ENCODE data around the gene TDRD9.
A peak's percentile ranks its signal among the peaks of the same experiment; 100 is the strongest.
"Not testable (repeated sequence)": the region's sequence is repeated elsewhere in the genome, so short reads cannot be mapped to it uniquely, and the experiment has no call there.

Gene TDRD9

GRCh38 chr14:103892247-103892646 lies 36.0 kb upstream of the TDRD9 start:
- DNase-seq (ENCODE audit: low spot score) = no peak

GRCh38 chr14:103894034-103894722 lies 34.1 kb upstream of the TDRD9 start:
- DNase-seq (ENCODE audit: low spot score) = no peak

GRCh38 chr14:103894723-103895059 lies 33.6 kb upstream of the TDRD9 start:
- DNase-seq (ENCODE audit: low spot score) = no peak

- DNase-seq (ENCODE audit: low spot score) = no peak
Measured at GRCh38 chr14:103896578-103896977, 31.7 kb upstream of the TDRD9 start.

DNA sequence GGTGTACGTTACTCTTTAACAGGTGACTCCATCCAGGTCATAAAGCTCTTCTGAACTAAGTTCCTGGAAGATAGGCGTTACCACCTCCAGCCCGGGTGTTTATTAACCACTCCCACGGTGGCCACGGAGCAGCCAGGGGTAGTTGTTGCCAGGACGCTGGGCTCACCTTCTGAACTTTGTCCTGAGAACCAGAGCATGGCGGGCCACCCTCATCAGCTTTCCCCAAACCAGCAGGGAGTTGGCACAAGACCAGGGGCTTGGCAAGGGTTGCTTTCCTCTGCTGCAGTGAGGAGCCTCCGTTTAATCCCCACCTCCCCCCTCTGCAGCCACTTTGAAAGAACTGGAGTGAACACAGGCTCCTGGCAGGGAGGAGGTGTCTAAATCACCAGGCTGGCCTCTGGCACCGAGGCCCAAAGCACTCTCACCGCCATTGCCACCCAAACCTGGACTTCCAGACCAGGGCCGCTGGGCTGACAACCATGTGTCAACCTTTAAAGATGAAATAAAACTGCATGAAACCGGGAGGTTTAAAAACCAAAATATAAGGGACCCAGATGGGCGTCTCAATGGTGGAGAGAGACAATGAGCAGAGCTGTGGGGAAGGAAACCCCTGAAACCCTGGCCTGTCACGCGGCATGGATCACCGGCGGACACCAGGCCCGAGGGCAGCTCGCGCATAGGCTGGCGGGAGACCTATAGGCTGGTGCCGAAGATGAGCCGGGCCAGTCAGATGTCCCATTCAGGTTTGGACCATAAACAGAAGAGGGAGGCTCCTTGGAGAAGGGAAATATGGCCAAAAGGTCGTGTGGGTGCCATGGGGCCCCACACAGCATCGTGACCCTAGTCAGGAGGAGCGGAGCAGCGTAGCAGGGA lies 30.9 kb upstream of the TDRD9 start:
- DNase-seq (ENCODE audit: low spot score) = no peak

DNA sequence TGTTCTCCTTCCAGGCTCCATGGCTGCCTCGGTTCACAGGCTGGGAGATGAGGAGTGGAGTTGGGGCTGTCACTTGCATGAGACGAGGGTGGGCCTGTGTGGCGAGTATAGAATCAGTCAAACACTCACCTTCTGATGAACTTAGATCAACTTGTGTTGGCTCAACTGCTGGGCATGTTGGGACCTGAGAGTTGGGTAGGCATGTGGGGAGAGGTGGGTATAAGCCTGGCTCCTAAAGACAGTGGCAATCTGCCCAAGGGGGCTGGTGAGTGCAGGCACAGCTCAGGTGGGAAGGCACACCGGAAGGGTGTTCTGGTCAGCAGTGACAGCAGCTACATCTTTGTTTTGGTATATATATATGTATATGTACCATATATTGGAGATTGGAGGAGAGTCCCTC lies 30.1 kb upstream of the TDRD9 start:
- DNase-seq (ENCODE audit: low spot score) = no peak

- no peak for DNase-seq (ENCODE audit: low spot score)
Measured at GRCh38 chr14:103898711-103899110, 29.5 kb upstream of the TDRD9 start.

DNA sequence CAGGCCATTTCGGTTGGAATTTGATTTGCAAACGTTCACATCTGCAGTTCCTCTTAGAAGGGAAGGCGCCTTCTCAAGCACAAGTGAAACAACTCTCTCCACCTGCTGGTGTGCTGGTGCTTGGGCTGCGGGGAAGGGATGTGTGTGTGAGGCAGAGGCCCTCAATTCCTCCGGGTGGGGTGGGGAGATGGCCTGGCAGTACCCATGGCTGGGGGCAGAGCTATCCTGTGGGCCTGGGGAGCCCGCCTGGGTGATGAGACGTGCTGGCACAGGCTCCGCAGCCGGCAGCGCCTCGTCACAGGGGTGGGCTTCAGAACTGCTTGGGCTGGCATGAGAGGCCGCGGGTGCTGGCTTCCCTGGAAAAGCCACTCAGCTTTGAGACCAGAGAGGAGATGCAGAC lies 28.9 kb upstream of the TDRD9 start:
- DNase-seq (ENCODE audit: low spot score) = no peak

DNA sequence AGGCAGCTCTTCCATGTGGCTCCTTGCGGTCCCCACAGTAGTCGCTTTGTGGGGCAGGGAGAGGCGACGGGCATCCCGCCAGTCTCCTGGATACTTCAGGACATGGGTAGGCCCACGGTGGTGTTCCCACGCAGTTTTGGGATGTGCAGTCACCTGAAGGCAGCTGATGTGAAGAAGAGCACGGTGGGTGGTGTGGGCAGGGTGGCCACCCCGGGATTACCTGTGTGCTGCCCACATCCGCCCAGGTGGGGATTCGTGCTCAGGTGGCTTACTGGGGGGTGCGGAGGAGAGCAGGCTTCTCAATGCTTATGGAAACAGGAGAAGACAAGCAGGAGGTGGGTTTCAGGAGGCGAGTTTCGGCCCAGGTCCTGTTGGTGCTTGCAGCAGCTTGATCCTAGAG lies 28.4 kb upstream of the TDRD9 start:
- no peak for DNase-seq (ENCODE audit: low spot score)

- no peak for DNase-seq (ENCODE audit: low spot score)
Measured at GRCh38 chr14:103904493-103905107, 23.7 kb upstream of the TDRD9 start.

GRCh38 chr14:103905842-103906456 lies 22.3 kb upstream of the TDRD9 start:
- DNase-seq (ENCODE audit: low spot score) = peak; percentile 18

DNA sequence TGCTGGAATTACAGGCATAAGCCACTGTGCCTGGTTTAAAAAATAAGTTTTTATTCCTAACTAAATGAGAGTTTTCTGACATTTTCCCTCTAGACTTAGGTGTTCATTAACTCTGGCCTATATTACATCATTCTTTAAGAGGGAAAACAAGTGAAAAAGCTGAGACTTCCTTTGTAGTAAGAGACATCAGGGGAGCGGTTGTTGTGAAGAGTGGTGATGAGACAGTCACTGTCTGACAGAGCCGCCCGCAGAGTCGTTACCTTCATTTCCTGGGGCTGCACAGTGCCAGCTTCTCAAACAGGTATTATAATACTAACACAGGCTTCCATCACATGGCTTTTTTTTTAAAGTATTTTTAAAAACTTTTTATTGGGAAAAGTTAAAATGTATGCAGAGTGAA lies 19.7 kb upstream of the TDRD9 start:
- peak; percentile 52 for DNase-seq (ENCODE audit: low spot score)

DNA sequence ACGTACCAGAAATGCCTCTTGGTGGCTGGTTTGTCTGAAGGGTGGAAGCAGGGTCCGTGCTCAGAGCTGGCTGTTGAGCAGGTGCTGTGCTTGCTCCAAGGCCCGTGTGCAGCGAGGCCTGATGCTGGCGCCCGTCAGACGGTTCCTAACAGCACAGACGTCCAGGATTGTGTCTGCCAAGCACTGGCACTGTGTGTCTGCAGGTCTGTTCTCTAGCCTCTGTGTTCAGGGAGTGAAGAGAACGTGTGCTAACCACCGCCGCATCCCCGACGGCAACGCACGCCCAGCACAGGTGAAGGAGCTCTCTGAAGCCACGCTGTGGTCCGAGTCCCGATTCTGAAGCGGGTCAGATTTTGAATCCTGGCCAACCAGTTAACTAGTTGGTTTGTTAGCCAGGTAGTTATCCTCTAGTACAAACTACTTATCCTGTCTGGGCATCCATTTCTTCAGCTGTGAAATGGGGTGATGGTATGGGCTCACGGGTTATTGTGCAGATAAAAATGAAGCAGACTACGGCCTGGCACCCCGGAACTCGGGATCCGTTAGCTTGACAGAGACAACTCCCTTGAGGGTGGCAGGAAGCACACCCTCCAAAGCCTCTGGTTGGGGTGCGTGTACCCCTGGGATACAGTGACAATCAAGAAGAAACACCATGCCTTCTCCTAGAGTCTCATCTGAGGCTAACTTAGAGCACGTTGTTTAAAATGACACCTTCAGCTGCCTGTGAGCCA lies 18.6 kb upstream of the TDRD9 start:
- DNase-seq (ENCODE audit: low spot score) = no peak

- DNase-seq (ENCODE audit: low spot score) = peak; percentile 74
Measured at GRCh38 chr14:103910262-103910935, 17.9 kb upstream of the TDRD9 start.

GRCh38 chr14:103910984-103911383 lies 17.3 kb upstream of the TDRD9 start:
- DNase-seq (ENCODE audit: low spot score) = no peak

DNA sequence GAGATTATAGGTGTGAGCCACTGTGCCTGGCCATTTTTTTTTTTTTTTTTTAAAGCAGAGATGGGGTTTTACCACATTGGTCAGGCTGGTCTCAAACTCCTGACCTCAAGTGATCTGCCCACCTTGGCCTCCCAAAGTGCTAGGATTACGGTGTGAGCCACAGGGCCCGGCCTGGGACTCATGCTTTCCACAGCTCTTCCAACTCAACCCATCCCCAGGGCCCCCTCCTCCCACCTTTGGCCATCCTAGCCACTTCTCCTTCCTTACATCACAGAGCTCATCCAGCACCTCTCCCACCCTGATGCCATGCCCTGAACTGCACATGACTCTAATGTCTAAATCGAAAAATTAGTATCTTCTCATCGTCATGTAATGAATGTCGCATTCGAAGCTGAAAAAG lies 12.6 kb upstream of the TDRD9 start:
- DNase-seq (ENCODE audit: low spot score) = no peak

GRCh38 chr14:103916636-103917262 lies 11.5 kb upstream of the TDRD9 start:
- DNase-seq (ENCODE audit: low spot score) = no peak

DNA sequence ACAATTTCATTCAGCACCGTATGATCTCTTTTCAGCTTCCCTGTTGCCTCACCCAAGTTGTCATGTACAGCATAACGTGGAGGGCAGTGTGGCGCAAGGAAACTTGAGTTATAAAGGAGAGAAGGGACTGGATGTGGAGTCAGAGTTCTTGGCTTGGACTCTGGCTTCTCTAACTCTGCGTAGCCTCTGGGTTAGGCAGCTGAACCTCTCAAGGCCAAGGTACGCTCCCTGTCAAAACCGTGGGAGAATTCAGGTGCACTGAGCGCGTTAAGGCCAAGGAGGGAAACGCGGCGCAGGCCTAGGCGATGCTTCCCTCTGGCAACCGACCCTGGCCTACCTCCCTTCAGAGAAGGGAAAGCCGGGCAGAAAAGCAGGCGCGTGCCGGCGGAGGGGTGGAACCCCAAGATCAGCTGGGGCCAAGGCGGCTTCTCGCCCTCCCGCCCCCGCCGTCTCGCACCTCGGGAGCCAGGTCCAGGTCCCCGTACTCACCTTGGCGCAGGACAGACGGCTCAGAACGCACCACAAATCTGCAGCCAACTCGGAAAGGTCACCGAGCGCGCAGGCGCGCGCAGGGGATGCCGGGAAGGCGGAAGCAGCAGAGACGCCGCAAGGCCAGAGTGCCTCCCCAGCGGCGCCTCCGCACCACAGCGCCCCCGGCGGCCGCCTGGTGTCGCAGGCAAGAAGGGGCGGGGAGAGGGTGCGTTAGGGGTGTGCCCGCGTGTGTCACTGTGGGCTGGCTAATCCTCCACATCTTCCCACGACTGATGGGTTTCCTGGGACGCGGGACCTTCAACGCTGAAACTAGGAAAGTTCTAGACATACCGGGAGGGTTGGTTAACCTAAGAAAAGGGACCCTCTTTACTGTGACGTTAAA lies 7.0 kb upstream of the TDRD9 start:
- peak; percentile 93 for DNase-seq (ENCODE audit: low spot score)

DNA sequence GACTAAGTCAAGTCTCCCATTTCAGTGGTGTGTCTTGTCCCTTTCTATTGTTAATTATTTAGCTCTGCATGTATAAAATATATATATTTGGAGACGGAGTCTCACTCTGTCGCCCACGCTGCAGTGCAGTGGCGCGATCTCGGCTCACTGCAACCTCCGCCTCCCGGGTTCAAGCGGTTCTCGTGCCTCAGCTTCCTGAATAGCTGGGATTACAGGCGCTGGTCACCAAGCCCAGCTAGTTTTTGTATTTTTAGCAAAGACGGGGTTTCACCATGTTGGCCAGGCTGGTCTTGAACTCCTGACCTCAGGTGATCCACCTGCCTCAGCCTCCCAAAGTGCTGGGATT lies 6.4 kb upstream of the TDRD9 start:
- DNase-seq (ENCODE audit: low spot score) = not testable (repeated sequence)

DNA sequence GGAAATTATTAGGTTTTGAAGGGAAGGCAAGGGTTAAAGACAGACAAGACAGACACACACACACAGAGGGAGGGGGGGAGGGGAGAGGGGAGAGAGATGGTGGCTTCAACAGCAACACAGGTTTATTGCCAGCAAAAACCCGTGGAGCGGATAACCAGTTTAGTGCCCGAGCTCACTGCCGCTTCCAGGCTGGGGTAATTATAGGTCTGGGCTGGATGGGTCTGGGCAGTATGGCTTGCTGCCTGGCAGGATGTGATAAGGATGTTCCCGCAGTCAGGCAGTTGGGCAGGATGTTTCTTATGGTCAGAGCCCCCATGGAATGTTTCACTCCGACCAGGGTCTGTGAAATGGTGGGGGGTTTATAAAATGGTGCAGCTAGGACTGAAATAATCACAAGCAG lies 4.4 kb upstream of the TDRD9 start:
- no peak for DNase-seq (ENCODE audit: low spot score)
